ENCODE results near the gene TIMM22.
A peak's percentile ranks its signal among the peaks of the same experiment; 100 is the strongest.
"Not testable (repeated sequence)": the region's sequence is repeated elsewhere in the genome, so short reads cannot be mapped to it uniquely, and the experiment has no call there.

The TIMM22 gene

DNA sequence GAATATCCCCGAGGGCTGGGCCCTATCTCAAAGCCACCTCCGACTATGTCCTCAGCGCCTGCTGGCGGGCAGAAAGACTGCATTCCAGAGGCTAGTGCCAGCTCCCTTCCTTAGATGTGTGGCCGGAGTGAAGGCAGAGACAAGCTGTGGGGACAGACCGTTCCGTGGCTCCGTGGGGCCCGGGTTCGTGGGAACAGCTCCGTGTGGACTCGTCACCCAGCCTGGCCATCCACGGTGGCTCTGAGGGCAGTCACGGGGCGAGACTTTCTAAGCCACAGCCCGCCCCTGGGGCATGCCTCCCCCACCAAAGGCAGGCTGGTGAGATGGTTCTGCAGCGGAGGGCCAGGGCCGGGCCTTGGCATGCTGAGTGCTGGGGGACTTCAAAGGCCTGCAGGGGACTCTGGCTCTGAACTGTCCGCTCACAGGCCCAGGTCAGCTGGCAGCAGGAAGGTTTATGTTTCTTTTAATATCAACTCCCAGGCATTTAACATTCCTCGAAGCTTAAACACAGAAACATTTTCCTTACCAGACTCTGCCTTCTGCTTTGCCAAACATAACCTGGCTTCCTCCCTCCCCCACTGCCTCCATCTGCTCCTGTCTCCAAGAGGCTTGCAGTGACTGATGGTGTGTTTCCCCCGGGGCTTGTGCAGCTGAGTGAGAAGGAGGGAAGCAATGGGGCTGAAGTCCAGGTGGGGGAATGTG lies 50.4 kb downstream of the TIMM22 start:
- no peak overlapping the region for H3K4me3 ChIP-seq (ENCODE audit: low read depth, low read length)
- TF ChIP-seq, protein P1, sequence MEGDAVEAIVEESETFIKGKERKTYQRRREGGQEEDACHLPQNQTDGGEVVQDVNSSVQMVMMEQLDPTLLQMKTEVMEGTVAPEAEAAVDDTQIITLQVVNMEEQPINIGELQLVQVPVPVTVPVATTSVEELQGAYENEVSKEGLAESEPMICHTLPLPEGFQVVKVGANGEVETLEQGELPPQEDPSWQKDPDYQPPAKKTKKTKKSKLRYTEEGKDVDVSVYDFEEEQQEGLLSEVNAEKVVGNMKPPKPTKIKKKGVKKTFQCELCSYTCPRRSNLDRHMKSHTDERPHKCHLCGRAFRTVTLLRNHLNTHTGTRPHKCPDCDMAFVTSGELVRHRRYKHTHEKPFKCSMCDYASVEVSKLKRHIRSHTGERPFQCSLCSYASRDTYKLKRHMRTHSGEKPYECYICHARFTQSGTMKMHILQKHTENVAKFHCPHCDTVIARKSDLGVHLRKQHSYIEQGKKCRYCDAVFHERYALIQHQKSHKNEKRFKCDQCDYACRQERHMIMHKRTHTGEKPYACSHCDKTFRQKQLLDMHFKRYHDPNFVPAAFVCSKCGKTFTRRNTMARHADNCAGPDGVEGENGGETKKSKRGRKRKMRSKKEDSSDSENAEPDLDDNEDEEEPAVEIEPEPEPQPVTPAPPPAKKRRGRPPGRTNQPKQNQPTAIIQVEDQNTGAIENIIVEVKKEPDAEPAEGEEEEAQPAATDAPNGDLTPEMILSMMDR (conservative IDR thresholded peaks at IDR 0.05; ENCODE audit: low read depth, low read length): no peak
- peak; percentile 24 for DNase-seq (ENCODE audit: low read depth)

DNA sequence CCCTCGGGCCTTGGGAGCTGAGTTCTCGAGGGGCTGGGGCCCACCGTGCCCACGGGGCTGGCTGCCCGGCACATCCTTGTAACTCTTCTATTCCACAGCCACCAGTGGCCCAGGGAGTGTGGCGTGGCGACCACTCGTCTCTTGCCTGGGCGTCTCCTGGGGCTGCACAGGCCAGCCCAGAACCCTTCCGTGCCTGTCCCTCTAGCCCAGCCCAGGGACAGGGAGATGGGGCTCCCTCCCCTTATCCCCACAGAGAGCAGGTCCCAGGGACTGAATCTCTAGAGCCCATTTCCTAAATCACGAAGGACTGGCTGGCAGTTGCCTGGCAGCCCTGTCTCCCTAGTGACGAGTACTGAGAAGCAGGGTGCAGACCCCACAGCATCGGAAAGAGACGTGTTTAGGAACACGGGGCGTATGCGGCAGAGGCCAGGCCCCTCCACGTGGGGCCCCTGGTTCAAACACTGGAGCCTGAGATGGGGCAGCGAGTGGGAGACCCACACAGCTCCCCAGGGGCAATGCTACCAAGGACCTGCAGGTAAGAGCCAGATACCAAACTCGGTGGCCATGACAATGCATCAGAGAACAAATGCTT lies 51.0 kb downstream of the TIMM22 start:
- DNase-seq (ENCODE audit: low read depth): no peak
- H3K4me3 ChIP-seq (ENCODE audit: low read depth, low read length): no peak overlapping the region
- TF ChIP-seq, protein P1 (conservative IDR thresholded peaks at IDR 0.05; ENCODE audit: low read depth, low read length): no peak

DNA sequence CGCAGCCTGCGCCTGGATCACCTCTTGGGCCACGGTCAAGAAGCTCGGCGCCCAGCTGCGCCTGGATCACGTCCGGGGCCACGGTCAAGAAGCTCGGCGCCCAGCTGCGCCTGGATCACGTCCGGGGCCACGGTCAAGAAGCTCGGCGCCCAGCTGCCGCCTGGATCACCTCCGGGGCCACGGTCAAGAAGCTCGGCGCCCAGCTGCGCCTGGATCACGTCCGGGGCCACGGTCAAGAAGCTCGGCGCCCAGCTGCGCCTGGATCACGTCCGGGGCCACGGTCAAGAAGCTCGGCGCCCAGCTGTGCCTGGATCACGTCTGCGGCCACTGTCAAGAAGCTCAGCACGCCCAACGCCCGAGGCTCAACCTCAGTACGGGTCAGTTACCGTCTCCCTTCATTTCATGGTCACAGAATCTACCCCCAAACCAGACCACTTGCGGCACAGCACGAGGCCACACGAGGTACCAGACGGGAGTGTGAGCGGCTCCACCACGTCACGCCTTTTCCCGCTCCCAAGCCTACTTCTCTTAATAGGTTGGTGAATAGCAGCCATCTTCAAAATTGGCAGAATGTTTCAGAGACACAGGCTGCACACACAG lies 51.7 kb downstream of the TIMM22 start:
- not testable (repeated sequence) for DNase-seq (ENCODE audit: low read depth); H3K4me3 ChIP-seq (ENCODE audit: low read depth, low read length)

DNA sequence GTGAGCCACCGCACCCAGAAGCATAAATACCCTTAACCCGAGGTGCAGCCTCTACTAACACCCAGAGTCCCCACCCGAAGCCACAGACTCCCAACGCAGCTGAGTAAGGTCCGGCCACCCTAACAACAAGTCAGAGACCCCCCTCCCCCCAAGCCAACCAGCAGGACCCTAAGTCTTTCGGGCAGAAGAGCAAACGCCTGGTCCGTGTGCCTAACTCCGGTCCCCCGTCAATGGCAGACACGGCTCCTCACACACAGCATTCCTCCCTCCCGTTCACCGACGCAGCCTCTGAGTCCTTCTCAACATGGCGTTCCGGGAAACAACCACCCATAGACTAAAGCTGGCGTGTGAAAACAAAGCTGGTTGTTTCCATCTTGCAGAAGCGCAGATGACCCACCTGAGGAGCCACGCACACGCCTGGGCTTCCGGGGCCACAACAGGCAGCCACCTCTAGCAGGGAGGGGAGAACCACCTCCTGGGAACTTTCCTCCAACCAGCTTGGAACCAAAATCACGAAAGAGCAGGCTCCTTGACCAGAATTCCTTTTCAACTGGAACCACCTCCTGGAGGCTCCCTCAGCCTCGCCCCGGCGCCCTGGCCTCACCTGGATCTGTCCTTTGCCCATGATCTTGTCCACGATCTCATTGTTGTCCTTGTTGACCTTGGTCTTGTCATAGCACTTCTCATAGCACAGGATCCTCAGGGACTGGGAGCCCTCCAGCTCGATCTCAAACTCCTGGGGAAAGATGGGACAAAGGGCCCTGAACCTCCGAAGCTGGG lies 52.7 kb downstream of the TIMM22 start:
- TF ChIP-seq, protein P1 (conservative IDR thresholded peaks at IDR 0.05; ENCODE audit: low read depth, low read length): no peak
- H3K4me3 ChIP-seq (ENCODE audit: low read depth, low read length): no peak overlapping the region
- DNase-seq (ENCODE audit: low read depth): no peak

DNA sequence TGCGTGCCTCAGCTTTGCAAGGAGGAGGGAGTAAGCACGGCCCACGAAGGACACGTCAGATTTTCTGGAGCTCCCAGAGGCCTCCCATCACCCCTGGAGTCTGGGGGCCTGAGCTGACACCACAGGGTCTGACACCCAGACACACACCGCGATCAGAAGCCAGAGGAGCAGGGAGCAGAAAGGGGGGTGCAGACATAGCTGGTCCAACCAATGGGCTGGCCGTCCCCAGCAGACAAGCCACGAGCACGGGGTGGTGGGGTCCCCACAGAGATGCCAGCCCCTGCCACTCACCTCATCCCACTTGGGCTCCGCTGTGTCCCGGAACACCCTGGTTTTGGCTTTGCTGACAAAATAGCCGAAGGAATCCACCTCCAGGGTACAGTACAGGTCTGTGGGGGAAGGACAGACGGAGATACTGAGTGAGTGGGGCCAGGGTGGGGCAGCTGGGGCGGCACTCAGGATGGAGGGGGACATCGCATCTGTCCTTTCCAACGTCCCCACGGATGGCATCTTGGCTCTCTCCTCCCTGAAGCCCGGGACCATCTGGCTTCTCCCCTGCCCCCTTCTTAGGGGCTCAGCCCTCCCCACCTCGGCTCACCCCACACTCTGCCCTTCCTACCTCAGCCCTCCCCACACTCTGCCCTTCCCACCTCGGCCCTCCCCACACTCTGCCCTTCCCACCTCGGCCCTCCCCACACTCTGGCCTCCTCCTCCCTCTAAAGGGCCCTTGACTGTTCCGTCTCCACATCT lies 53.5 kb downstream of the TIMM22 start:
- TF ChIP-seq, protein P1 (conservative IDR thresholded peaks at IDR 0.05; ENCODE audit: low read depth, low read length): no peak

DNA sequence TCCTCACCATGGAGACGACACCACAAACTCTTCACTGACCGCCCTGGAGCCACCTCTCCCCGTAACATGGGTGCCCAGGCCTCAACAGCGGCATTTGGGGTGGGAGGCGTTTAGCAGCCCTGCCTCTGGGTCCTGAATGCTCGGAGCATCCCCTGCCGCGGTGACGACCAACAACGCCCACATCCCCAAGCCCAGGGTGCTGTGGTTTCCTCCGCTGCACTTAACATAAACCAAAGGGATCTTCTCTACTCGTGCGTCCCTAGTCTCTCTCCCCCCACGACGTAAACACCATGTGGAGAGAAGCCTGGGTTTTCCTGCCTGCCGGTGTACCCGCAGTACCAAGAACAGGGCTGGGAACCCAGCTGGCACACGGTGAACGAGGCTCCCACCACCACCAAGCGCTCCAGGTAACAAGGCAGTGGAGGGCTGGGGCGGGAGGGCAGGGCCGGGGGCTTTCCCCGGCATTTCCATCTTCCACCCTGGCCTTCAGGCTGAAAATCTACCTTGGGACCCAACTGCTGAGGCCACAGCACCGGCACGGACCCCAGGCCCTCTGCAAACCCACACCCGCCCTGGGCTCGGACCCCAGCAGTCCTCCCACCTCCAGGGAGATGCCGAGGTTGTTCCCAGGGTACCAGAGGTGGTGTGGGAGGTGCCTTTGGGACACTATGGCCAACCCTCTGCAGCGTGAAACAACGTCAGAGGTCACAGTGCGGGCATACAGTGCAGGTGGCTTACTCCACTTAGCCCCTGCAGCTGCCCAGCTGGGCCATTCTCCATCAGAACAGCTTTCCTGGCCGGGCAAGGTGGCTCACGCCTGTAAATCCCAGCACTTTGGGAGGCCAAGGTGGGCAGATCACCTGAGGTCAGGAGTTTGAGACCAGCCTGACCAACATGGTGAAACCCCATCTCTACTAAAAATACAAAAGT lies 54.3 kb downstream of the TIMM22 start:
- TF ChIP-seq, protein P1 (conservative IDR thresholded peaks at IDR 0.05; ENCODE audit: low read depth, low read length): no peak
- no peak overlapping the region for H3K4me3 ChIP-seq (ENCODE audit: low read depth, low read length)
- no peak for DNase-seq (ENCODE audit: low read depth)

More for the DNA sequence above, 53.5 kb downstream of the TIMM22 start:
- H3K4me3 ChIP-seq (ENCODE audit: low read depth, low read length): no peak overlapping the region
- no peak for DNase-seq (ENCODE audit: low read depth)
